SIG-M5 (cell line): ENCODE results near the gene SLC35F3.

Source experiments
- DNase-seq: peaks from one replicate; lab custom pipeline; 2025; lab: John Stamatoyannopoulos, UW

The SLC35F3 gene

GRCh38 chr1:234258071-234258470 is 353.6 kb downstream of the SLC35F3 start:
- DNase-seq: no peak

- DNase-seq: no peak
Observed at GRCh38 chr1:234260578-234260977, 356.1 kb downstream of the SLC35F3 start.

- no peak for DNase-seq
Observed at GRCh38 chr1:234261545-234261944, 357.1 kb downstream of the SLC35F3 start.

DNA sequence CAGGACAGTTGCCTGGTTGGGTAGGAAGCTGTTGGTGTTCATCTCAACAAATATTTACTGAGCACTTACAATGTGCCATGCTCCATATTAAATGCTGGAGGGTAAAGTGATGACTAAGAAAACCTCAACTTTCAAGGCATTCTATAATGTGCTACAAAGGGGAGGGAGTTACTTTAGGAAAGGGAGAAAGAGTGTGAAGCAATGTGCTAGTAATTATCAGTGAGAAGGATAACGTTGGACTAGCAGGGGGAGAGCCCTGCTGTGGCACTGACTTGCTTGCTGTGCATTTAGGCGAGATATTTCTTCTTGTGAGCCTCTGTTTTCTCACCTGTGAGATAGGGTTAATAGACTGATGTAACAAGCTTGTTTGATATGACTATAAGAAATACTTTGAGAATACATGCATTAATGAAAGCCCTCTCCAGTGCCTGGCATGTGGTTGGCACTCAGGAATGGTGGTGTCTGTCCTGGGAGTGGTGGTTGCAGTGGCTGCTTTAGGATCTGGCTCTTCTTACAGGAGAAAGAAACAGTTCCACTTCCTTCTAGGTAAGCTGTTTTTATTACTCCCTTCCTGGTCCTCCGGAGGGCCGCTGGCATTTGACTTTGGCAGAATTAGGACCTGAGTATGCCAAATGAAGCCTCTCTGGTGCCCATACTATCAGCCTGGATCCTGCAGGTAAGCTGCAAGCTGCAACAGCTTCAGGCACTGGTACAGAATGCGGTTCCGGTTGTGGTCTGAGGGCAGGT is 357.7 kb downstream of the SLC35F3 start:
- no peak for DNase-seq

DNA sequence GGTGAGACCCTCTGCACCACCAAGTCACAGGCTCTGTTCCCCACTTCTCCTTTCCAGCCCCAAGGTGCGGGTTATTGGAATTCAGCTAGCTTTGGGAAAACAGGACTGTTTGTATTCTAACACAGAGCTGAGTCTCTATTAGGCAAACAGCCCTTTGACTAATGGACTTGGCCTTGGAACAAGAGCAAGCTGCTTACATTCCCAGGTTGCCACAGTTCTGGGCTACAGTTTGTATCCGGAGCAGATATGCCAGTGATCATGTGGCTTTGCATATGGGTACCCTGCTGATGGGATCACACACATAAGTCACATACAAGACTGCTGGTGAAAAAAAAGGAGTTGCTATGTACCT is 358.3 kb downstream of the SLC35F3 start:
- DNase-seq: no peak

- DNase-seq: no peak
Observed at GRCh38 chr1:234264832-234265231, 360.4 kb downstream of the SLC35F3 start.

DNA sequence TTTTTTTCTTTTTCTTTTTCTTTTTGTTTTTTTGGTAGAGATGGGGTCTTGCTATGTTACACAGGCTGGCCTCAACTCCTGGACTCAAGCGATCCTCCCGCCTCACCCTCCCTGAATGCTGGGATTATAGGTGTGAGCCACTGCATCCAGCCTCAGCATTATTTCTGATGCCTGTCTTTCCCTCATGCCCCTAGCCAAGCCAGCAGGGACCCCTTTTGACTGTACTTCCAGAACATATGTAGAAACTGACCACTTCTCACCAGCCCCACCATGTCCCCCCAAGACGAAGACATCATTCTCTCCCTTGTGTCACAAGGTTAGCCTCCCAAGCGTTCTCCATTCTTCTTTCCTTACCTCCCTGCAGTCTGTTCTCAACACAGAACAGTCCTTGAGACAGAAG is 360.8 kb downstream of the SLC35F3 start:
- no peak for DNase-seq

- no peak for DNase-seq
Observed at GRCh38 chr1:234265861-234266260, 361.4 kb downstream of the SLC35F3 start.

DNA sequence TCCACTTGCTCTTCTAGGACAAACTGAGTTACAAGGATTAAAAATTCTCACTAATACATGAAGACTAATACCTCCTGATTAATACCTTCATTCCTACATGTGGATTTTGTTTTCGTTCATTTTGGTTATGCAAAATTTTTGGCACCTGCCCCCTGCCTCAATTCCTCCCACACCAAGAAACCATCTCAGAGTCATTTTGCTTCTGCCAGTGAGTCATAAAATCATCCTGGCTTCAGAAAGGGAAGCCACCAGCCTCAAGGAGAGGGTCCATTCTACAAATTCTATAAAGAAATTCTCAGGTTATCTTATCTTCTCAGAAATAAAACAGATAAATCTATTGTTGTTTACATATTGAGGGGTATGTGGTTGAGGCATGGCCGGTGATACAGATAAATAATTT is 365.6 kb downstream of the SLC35F3 start:
- no peak for DNase-seq

DNA sequence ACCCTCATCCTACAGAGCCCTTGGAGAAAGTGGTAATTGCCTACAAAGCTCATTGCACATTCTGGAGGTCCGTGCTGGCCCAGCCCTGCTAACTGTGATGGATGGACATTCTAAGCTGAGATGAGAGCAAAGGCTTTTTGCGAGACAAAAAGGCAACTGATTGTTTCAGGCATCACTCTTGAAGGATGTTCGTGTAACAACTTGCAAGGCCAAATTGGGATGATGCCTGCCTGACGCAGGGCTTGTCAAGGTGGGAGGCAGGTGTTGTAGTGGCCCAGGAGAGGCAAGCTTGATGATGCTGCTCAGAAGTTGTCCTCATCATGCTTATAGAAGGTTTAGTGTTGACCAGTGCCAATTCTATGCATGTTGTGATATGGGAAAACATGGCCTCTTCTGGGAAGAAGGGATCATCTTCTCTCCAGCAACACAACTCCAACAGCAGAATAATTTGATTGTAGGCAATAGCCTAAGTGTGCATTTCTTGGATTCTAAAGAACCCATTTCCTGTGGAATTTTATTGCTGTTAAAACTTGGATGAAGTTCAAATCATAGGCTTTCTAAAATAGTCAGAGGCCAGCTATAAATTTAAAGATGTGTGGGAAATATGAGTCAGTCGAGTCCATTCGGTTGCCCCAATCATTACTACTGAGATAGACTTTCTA is 366.2 kb downstream of the SLC35F3 start:
- no peak for DNase-seq

GRCh38 chr1:234271243-234271606 is 366.7 kb downstream of the SLC35F3 start:
- DNase-seq: no peak

GRCh38 chr1:234272656-234273312 is 368.3 kb downstream of the SLC35F3 start:
- no peak for DNase-seq

- DNase-seq: no peak
Observed at GRCh38 chr1:234273981-234274380, 369.5 kb downstream of the SLC35F3 start.

GRCh38 chr1:234276151-234276788 is 371.8 kb downstream of the SLC35F3 start:
- DNase-seq: no peak

GRCh38 chr1:234277161-234277868 is 372.8 kb downstream of the SLC35F3 start:
- no peak for DNase-seq

DNA sequence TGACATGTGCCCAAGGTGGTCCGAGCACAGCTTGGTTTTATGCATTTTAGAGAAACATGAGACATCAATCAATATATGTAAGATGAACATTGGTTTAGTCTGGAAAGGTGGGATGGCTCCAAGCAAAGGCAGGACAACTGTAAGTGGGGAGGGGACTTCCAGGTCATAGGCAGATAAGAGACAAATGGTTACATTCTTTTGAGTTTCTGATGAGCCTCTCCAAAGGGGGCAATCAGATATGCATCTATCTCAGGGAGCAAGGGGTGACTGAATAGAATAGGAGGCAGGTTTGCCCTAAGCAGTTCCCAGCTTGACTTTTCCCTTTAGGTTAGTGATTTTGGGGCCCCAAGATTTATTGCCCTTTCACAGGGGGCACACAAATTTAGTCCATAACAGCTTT is 374.5 kb downstream of the SLC35F3 start:
- no peak for DNase-seq

DNA sequence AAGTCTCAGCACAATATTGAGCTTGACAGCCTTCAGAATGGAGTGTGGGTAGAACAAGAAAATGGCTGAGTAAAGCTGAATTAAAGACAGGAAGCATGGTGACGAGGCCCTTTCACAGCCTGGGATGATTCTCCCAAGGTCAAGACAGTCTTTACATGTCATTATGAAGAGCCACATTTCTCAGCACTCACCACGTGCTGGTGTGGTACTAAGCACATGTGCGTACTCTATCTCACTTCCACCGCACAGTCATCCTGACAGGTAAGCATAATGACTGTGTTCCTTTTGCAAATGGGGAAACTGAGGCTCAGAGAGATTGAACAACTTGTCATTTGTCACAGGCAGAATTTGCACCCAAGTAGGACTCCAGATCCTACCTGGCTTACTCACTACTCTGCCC is 376.0 kb downstream of the SLC35F3 start:
- no peak for DNase-seq

DNA sequence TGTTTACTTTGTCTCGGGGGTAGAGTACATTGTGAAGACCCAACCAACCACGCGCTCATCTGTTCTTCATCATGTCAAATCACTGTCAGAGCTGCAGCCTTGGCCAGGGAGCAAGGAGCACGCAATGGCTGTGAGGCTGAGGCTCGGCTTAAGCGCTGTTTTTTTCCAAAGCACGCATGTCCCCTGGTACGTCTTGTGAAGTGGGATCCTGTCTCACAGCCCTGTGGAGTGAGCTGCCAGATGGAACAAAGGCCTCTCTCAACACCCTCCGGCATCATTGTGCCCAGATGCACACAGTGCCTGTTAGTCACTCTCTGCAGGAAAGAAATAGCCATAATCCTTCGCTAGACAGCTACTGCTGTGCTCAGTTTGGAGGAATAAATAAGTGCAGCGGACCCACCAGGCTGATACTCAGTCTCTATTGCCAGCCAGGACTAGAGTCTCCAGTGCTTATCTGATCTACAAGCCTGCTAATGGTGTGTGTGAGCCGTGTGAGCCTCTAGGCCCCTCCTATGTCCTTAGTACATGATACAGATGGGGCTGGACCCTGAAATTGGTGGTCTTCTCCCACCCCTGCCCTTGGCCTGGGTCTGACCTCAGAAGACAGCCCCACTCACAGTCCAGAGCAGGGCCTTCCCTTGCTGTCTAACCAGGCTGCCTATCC is 377.5 kb downstream of the SLC35F3 start:
- no peak for DNase-seq

DNA sequence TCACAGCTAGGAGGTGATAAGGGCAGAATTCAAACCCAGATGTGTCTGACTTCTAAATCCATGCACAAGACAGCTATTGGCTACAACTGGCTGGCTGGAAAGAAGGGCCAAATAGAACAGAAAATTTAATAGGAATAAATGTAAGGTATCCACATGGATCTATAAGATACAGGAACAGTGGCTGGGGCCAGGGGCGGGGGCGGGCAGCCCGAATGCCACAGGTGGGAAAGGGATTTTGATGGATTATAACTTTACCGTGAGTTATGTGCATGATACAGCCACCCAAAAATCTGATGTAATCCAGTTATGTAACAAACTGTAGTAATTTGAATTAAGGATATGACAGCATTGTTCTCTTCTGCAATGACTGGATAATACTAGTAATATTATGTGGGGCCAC is 381.7 kb downstream of the SLC35F3 start:
- no peak for DNase-seq

DNA sequence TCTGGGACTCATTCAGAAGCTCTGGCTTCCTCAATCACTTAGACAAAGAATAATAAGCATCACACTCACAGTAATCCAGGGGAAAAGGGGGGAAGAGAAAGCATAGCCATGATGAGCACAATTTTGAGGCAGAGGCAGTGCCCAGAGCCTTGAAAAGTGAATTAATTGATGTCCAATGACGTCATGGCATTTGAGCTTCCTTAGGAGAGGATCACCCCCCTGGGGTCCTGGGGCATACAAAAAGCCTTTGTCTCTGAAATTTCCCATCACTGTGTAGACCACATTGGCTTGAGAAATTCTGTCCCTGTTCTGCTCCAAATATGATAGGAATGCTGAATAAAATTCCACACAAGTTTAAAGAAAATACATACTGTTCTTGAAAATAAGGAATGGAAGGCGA is 384.5 kb downstream of the SLC35F3 start:
- no peak for DNase-seq

GRCh38 chr1:234289538-234290305 is 385.2 kb downstream of the SLC35F3 start:
- no peak for DNase-seq
